H1 (cell line): ENCODE data around the gene RHOXF2. TPM values are rescaled to one million over a fixed set of nuclear protein-coding genes. Genes with fewer than 3 reads are reported as not detected.

ENCODE experiments used
- SP2 ChIP-seq: IDR thresholded peaks from 2 replicates; pipeline ENCODE4 v1.6.1; 2012; ENCODE audit warnings: mild to moderate bottlenecking, low read length, inconsistent platforms
- polyA plus RNA-seq, 7 experiments: library from polyadenylated mRNA; depleted of rRNA in 3 of 7; stranded (reverse) in 5 of 7; unstranded in 2 of 7; fragments of >200 nt in 5 of 7; fragments of 200-250 nt in 2 of 7; gene quantifications; 1 replicate in 5 of 7; 2 replicates in 1 of 7; 4 replicates in 1 of 7; pipeline versions ENCODE4 v1.2.1 to v1.2.3, GENCODE V29; 2011 to 2013; ENCODE audit warnings: missing spikeins in 2 of 7, mixed read lengths in 2 of 7
- total RNA-seq: library from RNA; stranded (reverse); fragmentation: NEBNext Ultra II Directional; extraction: Animal tissue kit (Norgen Biotek cat#: 25700); gene quantifications from 2 replicates; pipeline ENCODE4 v1.2.1, GENCODE V29; 2021
- TF ChIP-seq, protein P1 (sequence below): fragments of 300-600 bp; sonication (generic); IDR thresholded peaks from 2 replicates; pipeline ENCODE4 v1.7.1; 2012; ENCODE audit warnings: low read length, moderate library complexity, mild to moderate bottlenecking, inconsistent platforms; ENCODE audit not compliant: insufficient replicate concordance

The RHOXF2 gene
- total and polyA plus RNA-seq, 2 of the 8 experiments (the other 6 are each of a cell fraction or from before 2014, with no cell fraction given) = not detected

DNA sequence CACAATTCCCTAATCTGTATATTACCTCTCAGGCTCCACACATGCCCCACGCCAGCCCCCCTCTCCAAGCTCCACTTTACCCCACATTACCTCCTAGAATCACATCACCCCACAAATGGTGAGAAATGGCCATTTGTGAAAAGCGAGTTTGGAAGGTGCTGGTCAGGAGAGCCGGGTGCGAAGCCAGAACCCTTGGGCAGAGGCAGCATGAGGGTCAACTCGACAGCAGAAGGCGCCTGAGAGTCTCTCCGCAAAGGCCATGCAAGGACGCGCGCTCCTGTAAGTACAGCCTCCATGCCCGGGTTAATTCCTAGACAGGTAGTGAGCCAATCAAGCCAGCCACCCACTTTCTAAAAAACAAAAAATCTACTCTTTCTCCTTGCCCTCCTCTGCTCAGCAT lies 42.4 kb downstream of the RHOXF2 start (continued):
- TF ChIP-seq, protein P1, sequence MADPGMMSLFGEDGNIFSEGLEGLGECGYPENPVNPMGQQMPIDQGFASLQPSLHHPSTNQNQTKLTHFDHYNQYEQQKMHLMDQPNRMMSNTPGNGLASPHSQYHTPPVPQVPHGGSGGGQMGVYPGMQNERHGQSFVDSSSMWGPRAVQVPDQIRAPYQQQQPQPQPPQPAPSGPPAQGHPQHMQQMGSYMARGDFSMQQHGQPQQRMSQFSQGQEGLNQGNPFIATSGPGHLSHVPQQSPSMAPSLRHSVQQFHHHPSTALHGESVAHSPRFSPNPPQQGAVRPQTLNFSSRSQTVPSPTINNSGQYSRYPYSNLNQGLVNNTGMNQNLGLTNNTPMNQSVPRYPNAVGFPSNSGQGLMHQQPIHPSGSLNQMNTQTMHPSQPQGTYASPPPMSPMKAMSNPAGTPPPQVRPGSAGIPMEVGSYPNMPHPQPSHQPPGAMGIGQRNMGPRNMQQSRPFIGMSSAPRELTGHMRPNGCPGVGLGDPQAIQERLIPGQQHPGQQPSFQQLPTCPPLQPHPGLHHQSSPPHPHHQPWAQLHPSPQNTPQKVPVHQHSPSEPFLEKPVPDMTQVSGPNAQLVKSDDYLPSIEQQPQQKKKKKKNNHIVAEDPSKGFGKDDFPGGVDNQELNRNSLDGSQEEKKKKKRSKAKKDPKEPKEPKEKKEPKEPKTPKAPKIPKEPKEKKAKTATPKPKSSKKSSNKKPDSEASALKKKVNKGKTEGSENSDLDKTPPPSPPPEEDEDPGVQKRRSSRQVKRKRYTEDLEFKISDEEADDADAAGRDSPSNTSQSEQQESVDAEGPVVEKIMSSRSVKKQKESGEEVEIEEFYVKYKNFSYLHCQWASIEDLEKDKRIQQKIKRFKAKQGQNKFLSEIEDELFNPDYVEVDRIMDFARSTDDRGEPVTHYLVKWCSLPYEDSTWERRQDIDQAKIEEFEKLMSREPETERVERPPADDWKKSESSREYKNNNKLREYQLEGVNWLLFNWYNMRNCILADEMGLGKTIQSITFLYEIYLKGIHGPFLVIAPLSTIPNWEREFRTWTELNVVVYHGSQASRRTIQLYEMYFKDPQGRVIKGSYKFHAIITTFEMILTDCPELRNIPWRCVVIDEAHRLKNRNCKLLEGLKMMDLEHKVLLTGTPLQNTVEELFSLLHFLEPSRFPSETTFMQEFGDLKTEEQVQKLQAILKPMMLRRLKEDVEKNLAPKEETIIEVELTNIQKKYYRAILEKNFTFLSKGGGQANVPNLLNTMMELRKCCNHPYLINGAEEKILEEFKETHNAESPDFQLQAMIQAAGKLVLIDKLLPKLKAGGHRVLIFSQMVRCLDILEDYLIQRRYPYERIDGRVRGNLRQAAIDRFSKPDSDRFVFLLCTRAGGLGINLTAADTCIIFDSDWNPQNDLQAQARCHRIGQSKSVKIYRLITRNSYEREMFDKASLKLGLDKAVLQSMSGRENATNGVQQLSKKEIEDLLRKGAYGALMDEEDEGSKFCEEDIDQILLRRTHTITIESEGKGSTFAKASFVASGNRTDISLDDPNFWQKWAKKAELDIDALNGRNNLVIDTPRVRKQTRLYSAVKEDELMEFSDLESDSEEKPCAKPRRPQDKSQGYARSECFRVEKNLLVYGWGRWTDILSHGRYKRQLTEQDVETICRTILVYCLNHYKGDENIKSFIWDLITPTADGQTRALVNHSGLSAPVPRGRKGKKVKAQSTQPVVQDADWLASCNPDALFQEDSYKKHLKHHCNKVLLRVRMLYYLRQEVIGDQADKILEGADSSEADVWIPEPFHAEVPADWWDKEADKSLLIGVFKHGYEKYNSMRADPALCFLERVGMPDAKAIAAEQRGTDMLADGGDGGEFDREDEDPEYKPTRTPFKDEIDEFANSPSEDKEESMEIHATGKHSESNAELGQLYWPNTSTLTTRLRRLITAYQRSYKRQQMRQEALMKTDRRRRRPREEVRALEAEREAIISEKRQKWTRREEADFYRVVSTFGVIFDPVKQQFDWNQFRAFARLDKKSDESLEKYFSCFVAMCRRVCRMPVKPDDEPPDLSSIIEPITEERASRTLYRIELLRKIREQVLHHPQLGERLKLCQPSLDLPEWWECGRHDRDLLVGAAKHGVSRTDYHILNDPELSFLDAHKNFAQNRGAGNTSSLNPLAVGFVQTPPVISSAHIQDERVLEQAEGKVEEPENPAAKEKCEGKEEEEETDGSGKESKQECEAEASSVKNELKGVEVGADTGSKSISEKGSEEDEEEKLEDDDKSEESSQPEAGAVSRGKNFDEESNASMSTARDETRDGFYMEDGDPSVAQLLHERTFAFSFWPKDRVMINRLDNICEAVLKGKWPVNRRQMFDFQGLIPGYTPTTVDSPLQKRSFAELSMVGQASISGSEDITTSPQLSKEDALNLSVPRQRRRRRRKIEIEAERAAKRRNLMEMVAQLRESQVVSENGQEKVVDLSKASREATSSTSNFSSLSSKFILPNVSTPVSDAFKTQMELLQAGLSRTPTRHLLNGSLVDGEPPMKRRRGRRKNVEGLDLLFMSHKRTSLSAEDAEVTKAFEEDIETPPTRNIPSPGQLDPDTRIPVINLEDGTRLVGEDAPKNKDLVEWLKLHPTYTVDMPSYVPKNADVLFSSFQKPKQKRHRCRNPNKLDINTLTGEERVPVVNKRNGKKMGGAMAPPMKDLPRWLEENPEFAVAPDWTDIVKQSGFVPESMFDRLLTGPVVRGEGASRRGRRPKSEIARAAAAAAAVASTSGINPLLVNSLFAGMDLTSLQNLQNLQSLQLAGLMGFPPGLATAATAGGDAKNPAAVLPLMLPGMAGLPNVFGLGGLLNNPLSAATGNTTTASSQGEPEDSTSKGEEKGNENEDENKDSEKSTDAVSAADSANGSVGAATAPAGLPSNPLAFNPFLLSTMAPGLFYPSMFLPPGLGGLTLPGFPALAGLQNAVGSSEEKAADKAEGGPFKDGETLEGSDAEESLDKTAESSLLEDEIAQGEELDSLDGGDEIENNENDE = no peak
- no peak for TF ChIP-seq SP2
- TF ChIP-seq, all 59 proteins: peak for 0
